Measurements from ENCODE around the gene RPS15A. TPM values are rescaled to one million over a fixed set of nuclear protein-coding genes. Genes with fewer than 3 reads are reported as not detected.
A peak's percentile ranks its signal among the peaks of the same experiment; 100 is the strongest.
"Not testable (repeated sequence)": the region's sequence is repeated elsewhere in the genome, so short reads cannot be mapped to it uniquely, and the experiment has no call there.

RPS15A gene
- polyA plus RNA-seq, 10 donors, result 1,620 to 2,402 (median 1,877) TPM

GRCh38 chr16:18801145-18801972 is 11.2 kb upstream of the RPS15A start, which contains the start of gene ARL6IP1:
Gene ARL6IP1 (minus strand): TSS chr16:18801549. CDS start chr16:18801466, 83 bp downstream.
- peak; percentile 100 for DNase-seq

- peak in 2 of 3 donors; percentile 17 to 59 for DNase-seq
Measured at GRCh38 chr16:18800775-18801144, 10.6 kb upstream of the RPS15A start.

GRCh38 chr16:18800293-18800692 is 10.2 kb upstream of the RPS15A start:
- DNase-seq, result no peak

- no peak for DNase-seq
Measured at GRCh38 chr16:18799500-18799899, 9.4 kb upstream of the RPS15A start.

GRCh38 chr16:18797746-18798145 is 7.6 kb upstream of the RPS15A start:
- DNase-seq, result no peak

GRCh38 chr16:18796377-18796776 is 6.2 kb upstream of the RPS15A start:
- DNase-seq, result no peak

GRCh38 chr16:18792836-18793433 is 2.8 kb upstream of the RPS15A start:
- no peak for DNase-seq

- DNase-seq, result no peak
Measured at GRCh38 chr16:18789515-18789849, 652 bp downstream of the RPS15A start.

- DNase-seq, result no peak
Measured at GRCh38 chr16:18788828-18789514, 1.2 kb downstream of the RPS15A start.

GRCh38 chr16:18784917-18785623 is 5.1 kb downstream of the RPS15A start:
- no peak for DNase-seq

- DNase-seq, result no peak
Measured at GRCh38 chr16:18783430-18784341, 6.4 kb downstream of the RPS15A start.

GRCh38 chr16:18782697-18783429 is 7.3 kb downstream of the RPS15A start:
- DNase-seq, result no peak

- DNase-seq, result not testable (repeated sequence)
Measured at GRCh38 chr16:18781232-18781631, 8.9 kb downstream of the RPS15A start.

- peak in 1 of 3 donors; percentile 20 for DNase-seq
Measured at GRCh38 chr16:18780460-18781026, 9.6 kb downstream of the RPS15A start.

GRCh38 chr16:18777664-18778063 is 12.5 kb downstream of the RPS15A start:
- not testable (repeated sequence) for DNase-seq

GRCh38 chr16:18776334-18776733 is 13.8 kb downstream of the RPS15A start:
- DNase-seq, result not testable (repeated sequence)

GRCh38 chr16:18774651-18775050 is 15.5 kb downstream of the RPS15A start:
- DNase-seq, result not testable (repeated sequence)

- DNase-seq, result not testable (repeated sequence)
Measured at GRCh38 chr16:18772171-18772570, 18.0 kb downstream of the RPS15A start.

- not testable (repeated sequence) for DNase-seq
Measured at GRCh38 chr16:18770336-18770962, 19.7 kb downstream of the RPS15A start.

Measured in muscle of back (tissue), 11 donors.